NCI-H345 treated with DMSO at 0.1 percent for 48 hours (cell line): ENCODE results near the gene GULP1.

Source experiments
- DNase-seq: peaks from one replicate; lab custom pipeline; 2025; ENCODE audit not compliant: unreplicated experiment; lab: John Stamatoyannopoulos, UW

GULP1 gene

DNA sequence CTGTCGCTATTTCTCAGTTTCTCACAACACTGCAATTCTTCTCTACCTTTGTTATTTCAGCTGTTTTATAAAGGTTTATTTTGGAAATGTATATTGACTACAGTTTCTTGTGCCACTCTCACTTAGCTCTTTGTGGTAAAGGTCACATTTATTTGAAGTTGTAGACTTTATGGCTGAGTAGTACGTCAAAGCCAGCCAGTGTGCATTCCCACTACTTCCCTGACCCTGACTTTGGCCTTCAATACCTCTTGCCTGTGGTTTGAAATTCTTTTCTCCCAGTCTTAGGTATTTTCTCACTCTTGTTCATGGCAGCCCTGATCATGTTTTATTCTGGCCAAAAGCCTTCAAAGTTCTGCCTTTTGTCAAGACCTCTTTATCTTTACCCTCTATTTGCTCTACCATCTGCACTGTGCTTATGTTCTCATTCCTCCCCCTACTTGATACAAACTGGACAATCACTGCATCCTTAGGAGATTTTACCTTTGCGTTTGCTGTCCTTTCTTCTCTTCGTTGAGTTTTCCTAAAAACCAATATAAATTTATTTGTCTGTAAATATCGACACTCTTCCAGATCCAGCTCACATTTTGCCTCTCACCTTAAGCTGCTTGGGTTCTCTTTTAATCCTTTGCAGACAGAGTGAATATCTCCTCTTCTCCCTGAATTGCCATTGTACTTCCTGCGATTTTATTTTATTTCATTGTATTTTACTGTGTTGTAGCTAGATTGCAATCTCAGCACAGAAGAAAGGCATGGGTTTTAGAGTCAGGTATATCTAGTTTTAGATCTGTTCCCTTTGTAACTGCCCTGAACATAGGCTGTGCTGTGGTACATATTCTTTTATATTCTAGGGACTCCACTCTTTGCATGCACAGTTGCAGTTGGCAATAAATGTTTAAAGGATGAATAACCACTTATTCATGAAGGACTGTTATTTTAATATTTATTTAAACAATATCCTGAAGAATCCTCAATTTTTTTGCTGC, 31.2 kb downstream of the GULP1 start:
- no peak for DNase-seq

DNA sequence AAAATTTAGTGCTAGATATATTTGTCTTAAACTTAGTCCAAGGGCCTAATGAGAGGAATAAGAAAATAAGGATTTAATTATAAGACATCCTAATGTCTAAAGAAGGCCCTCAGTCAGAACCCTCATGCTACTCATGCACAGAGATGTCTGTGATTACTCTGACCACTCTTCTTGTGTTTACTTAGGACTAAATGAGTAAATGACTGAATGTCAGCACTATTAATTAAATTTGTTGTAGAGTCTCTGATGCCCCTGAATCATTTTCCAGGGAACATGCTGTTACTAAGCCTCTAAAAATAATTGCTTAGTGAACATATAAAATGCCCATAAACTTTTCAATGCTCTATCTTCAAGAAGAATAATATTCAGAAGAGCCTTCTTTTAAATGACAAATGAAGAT, 32.4 kb downstream of the GULP1 start:
- DNase-seq, result no peak

- DNase-seq, result no peak
Measured at GRCh38 chr2:188326290-188326668, 34.6 kb downstream of the GULP1 start.

DNA sequence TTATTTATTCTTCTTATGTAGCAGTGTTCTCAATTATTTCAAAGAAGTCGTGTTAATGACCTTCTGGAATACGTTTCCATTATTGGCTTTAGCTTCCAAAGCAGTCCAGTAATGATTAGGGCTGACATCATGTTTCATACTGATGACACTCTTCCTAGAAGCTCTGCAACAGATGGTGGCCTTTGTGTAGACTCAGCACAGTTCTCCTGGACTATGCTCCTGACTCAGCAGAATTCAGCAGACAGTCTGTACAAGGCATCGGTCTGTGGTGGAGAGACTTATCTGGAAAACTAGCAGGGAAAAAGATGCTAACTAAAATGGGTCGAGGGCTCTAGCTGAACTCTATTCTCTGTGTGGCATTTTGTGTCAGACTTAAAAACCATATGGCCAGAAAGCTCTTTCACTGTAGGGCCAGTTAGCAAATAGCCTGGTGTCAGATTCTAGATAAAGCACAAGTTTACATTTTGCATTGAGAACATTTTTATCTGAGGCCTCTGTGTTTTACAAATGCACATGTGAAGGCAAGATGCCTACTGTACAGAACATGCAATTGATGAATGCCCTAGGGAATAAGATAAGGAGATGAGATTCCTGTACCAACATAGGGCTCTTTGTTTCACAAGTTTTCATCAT, 35.1 kb downstream of the GULP1 start:
- no peak for DNase-seq

DNA sequence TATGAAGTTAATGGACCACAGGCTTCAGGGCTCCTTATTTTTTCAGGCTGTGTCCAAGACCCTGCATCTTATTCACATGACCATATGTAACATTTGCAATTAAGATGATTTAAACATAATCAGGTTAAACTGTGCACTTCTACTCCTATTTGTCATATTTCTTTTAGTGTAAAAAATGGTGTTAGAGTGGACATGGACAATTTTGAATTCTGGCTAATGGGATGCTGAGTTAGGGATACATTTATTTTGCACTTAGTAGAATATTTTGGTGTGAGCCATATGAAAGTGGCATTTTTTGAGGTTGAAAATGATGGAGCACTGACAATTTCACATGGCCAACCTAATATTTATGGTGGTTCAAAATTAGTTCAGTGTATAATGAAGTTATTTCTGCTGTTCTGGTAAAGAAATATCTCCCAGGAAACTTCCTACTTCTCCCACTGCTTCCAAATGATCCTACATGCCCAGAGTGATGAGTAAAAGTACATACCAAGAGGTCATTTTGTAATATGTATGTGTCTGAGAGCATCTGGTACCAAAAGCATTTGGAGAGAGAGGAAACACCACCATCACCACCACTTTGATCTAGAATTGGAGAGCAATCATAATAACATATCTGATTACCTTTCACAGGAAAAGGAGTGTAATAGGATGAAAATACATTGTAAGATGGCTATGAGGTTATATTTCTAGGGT, 36.0 kb downstream of the GULP1 start:
- DNase-seq, result no peak

- DNase-seq, result no peak
Measured at GRCh38 chr2:188328419-188328818, 36.7 kb downstream of the GULP1 start.

- DNase-seq, result no peak
Measured at GRCh38 chr2:188330316-188331053, 38.8 kb downstream of the GULP1 start.

DNA sequence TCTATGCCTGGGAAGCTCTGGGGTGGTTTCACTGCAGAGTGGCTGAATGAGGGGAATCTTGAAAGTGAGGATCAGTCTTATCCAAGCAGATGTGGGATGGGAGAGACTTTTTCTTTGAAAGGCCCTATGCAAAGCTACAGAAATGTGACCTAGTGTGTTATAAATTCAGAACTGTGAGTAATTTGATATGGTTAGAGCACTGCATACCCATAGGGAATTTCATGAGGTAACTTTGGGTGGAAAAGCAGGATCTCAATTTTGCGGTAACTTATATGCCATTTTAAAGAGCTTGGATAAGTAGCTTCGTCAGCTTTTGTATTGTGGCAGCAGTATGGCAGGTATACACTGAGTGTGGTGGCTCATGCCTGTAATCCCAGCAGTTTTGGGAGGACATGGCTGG, 40.9 kb downstream of the GULP1 start:
- DNase-seq, result no peak

- DNase-seq, result no peak
Measured at GRCh38 chr2:188333751-188334524, 42.3 kb downstream of the GULP1 start.

DNA sequence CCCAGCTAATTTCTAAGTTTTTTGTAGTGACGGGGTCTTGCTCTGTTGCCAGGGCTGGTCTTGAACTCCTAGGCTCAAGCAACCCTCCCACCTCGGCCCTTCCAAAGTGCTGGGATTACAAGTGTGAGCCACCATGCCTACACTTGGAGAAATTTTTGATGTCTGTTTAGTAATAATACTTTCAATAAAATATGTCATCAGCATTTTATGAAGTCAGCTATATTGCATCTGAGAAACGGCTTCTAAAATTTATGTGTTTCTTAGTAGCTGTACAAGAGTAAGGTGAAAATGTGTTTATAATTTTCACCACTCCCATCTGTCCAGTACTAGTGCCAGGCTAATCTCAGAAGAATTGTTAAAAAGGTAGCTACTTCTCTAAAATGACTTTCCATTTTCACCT, 46.8 kb downstream of the GULP1 start:
- DNase-seq, result no peak

DNA sequence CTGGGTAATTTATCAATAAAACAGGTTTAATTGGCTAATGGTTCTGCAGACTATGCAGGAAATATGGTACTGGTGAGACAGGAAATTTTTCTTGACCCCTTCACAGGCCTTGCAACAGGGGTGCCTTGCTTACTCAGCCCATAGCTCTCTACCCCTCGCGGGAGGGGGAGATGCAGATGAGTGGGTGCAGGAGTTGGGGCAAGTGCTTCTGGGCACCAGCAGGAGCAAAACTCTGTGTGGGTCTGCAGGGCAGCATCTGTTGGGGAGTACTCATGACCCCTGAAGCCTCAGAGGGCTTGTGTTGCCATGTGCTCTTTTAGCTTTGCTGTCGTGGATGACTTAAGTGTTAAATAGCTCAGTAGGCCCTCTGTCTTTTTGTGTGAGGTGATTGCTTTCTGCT, 48.6 kb downstream of the GULP1 start:
- no peak for DNase-seq

DNA sequence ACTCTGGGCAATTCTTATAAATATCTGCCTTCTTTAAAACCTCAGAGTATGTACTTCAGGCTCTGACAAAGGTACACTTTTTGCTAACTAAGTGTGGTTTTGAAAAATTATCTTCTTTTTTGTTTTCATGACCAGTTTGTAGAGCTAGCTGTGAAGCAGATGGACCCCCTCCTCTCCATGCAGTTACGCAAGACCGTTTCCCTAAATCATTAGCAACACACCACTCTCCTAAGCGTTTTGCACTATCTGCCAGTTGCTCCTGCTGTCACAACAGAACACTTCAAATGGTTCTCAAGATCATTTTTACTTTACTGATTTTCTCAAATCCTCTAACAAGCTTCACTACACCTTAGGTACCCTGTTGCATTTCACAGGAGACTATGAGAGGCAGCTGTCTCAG, 53.3 kb downstream of the GULP1 start:
- DNase-seq, result no peak

- DNase-seq, result no peak
Measured at GRCh38 chr2:188345426-188345825, 53.8 kb downstream of the GULP1 start.

DNA sequence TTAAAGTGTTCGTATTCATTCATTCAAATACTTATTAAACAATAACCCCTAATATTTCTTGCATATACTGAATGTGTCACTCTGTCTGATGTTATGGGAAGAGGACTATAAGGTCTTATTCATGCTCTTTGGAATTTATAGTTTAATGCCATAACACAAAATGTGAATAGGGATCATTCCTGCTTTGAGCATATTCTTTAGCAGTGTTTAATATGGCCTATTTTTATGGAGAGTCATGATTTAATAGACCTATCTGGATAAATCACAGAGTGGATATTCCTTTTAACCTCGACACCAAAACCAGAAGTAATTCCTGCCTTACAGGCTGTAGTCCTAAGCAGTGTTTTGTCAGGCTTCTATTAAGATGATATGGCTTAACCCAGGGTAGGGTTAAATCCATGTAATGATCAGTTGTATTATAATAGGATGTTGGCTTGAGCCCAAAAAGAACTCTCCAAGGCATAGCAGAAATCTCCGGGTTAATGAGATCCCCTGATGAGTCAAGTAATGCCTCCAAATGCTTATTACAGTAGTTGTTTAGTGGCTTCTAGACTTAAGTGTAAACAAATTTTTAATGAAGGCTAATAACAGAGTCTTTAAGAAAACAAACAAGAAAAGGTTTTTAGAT, 54.3 kb downstream of the GULP1 start:
- no peak for DNase-seq

- no peak for DNase-seq
Measured at GRCh38 chr2:188349019-188349418, 57.3 kb downstream of the GULP1 start.

GRCh38 chr2:188353282-188353681, 61.6 kb downstream of the GULP1 start:
- DNase-seq, result no peak

DNA sequence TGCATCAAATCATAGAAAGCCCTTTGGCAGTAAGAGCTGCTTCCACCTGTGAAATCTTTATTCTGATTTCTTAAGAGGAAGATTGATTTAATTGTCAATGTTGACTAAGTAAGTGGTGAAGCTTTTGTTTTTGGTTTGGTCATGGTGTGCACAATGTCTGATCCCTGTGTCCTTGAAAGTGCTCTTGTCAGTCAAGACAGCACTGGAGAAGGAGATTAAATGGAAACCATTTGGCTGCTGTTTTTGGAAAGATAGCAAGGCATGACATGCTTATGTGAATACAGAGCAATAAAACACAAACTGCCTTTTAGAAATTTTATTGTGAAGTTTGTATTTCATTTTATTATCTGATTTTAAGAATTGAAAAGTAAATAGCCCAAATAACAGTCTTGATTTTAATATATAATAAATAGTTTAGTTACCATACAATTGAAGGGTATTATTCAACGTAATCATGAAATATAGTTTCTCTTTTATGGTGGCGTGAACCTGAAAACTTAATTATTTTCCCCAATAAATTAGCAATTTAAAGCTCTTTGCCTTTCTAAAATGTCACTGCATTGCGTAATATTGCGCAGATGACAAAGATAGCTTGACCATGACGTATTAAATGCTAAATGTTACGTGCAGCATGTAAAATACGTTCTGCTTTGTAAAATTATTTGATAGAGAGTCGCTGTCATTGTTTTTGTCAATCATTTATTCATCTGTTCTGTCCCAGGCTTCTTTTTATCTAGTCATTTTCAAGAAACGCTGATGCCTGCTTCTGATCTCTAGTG, 69.0 kb downstream of the GULP1 start:
- no peak for DNase-seq

DNA sequence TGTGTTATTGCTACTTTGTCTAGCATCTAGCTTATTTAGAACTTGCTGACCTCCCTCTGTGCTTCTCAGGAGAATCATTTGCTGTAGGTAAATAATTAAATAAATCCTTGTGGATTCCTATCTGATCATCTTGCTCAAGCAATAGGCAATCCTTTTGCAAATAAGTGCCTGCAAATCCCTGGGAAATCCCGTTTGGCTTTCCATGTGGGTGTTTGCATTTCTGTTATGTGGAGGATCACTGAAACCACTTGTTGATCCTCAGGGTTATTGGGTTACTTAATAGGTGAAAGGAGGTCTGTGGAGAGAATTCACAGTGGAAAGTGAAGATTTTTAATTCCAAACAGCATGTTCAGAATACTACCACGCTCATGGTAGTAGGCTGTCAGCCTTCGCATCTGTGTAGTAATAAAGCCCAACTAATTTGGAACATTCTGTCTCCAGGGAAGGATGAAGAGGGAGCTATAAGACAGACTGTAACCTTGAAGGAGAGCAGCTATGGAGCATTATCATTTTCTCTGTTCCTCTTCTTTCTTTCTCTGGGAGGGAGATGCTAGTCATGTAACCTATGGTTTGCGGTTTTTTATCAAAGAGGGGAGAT, 72.5 kb downstream of the GULP1 start:
- DNase-seq, result no peak
